Putamen (tissue), 1 donor: Measurements from ENCODE around the gene HP.

Experiments
- DNase-seq: peaks from one replicate; pipeline ENCODE4 v3.0.0-alpha.2; 2016; ENCODE audit warnings: low spot score

HP gene

DNA sequence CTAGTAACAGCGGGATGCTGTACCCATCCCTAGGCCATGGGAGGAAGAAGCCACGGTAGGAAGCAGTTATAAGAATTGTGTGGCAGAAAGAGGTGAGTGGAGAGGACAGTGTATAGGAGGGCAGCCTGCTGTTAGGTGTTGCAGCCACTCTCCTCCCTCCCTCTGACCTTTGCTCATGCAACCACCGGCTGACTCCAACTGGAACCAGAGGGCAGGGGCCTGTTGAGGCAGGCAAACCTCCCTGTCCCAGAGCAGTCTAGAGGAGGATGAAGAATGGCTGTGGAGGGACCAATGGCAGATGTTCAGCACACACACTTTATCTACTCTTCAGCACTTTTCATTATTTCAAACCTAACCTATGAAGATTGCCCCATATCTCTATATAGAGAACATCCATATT lies 36.9 kb downstream of the HP start:
- DNase-seq: no peak

DNA sequence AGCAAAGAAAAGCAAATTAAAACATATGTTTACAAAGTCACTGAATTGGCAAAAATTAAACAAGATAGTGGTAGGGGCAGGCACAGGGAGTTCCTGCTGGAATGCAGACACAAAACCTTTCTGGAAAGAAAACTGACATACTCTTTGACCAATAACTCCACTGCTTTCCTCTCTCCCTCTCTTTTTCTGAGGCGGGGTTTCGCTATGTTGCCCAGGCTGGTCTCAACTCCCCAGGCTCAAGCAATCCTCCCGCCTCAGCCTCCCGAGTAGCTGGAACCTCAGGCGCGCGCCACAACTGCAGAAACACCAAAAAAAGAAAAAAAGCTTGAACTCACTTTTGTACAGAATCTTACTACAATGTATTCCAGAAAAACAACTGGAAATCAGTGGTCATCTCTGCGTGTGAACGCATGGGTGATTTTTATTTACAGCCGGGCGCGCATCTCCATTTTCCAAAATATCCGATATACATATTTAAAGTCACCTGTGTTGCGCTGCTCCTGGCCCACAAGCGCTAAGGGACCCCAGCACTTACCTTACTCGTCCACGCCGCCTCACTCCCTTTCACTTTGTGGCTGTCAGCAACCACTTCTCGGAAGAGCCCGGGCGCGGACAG lies 38.6 kb downstream of the HP start:
- no peak for DNase-seq

DNA sequence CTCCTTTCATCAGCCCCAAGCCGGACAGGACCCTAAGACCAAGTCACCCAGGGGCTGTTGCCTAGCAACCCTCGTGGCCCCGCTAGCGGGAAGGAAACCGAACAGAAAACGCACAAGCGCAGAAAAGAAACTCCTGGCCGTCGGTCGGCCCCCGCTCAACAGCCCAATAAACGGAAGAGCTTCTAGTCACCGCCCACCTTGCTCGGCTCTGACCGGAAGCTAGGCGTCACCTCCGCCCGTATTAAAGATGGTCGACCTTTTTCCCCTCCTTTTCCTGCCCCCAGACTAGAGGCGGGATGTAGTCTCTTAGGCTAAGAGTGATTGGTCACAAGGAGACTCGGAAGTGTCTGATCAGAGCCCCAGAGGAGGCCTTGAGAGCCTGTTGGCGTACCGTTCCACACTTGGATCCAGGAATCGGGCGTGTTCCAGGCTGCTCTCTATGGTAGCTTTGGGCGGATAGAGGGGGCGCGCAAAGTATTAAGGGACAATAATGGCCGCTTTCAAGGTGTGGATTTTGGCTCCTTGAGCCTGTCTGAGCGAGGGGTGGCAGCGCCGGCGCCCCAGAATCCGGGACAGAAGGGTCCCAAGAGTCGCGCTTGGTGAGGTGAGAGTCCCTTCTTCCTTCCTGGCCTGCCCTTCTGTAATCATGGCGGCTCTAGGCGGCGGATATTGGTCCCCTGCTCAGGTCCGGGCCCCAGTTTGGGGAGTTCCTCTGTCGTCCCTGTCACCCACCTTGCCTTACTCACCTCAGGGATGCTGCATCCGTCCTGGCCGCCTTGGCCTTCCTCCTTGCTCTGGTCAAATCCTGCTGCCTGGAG lies 39.4 kb downstream of the HP start, which contains the start of the genes DHX38 and TXNL4B:
TSS of gene DHX38 (plus strand) at position 400 of the 818 bp plus-strand sequence. CDS start 2,311 bp downstream, outside the sequence.
TSS of gene TXNL4B (minus strand) at position 173 of the 818 bp plus-strand sequence. CDS start 2,871 bp downstream, outside the sequence.
- DNase-seq: peak; percentile 99

DNA sequence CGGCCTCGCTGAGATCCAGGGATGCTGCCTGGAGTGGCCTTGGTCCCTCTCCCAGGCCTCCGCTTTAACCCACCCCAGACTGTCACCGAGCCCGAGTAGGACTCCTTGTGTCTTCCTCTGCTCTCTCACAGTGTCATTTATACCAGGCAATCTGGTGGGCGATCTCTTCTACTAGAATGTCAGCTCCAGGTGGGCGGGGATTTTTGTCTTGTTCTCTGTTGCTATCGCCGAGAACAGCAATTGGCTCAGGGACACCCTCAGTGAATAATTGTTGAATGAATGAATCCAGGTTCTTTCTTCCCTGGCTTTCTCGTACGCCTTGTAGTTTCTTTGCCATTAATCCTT lies 39.9 kb downstream of the HP start:
- DNase-seq: peak; percentile 65

DNA sequence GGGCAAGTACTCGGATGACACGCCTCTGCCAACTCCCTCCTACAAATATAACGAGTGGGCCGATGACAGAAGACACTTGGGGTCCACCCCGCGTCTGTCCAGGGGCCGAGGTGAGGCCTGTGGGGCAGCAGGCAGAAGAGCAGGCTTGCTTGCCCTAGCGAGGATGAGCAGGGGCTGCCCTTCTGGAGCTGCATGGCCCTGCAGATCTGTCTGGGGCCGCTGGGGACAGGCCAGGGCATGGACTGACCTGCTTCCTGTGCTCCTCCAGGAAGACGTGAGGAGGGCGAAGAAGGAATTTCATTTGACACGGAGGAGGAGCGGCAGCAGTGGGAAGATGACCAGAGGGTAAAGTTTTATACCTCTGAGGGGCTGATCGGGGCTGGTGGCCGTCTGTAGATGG lies 44.6 kb downstream of the HP start:
- DNase-seq: no peak

DNA sequence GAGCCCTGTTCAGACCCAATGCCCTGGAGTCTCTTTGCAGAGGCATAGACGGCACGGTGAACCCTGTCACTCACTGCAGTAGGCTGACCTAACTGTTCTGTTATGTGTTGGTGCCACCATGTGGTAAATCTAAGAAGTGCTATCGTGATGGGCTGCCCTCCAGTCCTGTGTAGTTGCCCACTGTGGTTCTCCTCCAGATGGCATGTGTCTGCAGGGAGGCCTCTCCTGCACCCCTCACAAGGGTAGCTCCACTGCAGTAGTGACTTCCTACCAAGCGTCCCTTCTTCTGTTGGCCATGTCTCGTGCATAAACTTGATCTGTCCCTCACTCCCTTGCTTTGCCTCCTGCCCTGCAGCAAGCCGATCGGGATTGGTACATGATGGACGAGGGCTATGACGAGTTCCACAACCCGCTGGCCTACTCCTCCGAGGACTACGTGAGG lies 45.1 kb downstream of the HP start:
- DNase-seq: peak; percentile 19

DNA sequence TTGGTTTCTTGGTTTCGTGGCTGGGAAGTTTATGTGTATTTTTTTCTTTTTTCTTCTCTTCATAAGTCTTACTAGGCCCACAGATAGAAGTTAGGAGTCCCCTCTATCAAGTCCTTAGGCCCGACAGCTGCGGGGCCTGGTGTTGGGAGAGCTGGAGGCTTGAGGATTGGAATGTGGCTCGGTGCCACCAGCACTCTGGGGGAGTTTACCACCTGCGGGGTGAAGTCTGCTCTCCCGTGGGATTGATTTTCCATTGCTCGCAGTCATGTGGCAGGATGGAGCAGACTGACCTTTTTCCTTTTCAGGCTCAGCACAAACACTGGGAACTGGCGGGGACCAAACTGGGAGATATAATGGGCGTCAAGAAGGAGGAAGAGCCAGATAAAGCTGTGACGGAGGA lies 46.9 kb downstream of the HP start:
- no peak for DNase-seq

DNA sequence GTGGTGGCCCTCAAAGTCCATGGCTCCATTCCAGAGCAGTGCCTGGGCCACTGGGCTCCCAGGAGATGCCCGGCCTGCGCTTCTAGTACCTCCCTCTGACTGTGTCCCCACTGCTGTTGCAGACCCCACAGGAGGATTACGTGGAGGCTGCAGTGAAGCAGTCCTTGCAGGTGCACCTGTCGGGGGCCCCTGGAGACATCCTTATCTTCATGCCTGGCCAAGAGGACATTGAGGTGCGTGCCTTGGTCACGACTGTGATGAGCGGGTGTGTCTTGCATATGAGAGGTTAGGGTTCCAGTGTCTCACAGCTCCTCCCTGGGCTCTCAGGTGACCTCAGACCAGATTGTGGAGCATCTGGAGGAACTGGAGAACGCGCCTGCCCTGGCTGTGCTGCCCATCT lies 50.6 kb downstream of the HP start:
- DNase-seq: no peak

DNA sequence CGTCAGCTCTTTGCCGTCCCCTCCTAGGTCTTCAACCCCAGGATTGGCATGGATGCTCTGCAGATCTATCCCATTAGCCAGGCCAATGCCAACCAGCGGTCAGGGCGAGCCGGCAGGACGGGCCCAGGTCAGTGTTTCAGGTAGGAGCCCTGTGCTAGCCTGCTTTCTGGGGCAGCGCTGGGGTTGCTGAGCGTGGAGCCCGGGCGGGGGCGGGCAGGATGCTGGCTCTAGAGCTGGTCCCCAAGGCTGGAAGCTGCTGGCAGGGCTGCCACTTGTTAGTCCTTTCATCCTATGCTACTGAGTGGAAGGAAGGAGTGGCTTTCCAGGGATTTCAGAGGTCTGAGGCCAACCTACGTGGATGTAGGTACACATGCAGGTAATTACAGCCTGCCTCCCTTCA lies 51.7 kb downstream of the HP start:
- no peak for DNase-seq

DNA sequence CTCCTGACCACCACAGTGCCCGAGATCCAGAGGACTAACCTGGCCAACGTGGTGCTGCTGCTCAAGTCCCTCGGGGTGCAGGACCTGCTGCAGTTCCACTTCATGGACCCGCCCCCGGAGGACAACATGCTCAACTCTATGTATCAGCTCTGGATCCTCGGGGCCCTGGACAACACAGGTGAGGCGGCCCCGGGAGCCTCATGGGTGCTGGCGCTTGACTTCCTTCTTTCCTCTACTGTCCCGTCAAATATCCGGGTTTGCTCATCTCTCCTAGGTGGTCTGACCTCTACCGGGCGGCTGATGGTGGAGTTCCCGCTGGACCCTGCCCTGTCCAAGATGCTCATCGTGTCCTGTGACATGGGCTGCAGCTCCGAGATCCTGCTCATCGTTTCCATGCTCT lies 53.1 kb downstream of the HP start:
- DNase-seq: no peak

DNA sequence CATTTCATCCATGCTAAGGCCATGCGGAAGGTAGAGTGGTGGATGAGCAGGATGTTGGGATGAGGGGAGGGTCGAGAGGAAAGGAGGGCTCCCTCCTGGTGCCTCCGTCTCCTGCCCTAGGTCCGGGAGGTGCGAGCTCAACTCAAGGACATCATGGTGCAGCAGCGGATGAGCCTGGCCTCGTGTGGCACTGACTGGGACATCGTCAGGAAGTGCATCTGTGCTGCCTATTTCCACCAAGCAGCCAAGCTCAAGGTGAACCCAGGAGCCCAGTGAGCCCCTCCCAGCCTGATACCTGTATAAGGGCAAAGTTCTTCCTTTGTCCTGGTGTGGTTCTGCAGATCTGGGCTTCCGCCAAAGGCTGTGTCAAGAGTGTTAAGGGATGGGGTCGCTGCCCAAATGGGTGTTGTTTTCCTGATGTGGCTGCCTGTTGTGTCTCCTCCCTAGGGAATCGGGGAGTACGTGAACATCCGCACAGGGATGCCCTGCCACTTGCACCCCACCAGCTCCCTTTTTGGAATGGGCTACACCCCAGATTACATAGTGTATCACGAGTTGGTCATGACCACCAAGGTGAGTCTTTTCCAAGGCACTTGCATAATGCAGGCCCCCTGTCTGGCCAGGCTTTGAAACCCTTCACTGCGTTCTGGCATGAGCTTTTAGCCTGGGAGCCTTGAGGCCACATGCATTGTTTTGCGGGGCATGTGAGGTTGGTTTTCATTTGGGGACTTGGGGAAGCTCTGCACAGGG lies 54.2 kb downstream of the HP start:
- no peak for DNase-seq

DNA sequence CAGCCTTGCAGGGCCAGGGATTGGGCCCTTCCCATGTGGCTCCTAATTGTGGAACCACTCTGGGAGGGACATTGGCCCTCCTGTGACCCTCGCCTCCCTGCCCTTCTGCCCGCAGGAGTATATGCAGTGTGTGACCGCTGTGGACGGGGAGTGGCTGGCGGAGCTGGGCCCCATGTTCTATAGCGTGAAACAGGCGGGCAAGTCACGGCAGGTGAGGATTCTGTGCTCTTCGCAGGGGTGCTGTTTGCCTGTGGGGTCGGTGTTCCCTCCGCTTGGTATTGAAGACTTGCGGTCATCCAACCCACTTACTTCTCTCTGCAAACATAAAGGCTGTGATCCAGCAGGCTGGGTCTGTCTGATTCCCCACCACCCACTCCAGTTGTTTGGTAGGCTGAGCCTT lies 55.0 kb downstream of the HP start:
- no peak for DNase-seq

DNA sequence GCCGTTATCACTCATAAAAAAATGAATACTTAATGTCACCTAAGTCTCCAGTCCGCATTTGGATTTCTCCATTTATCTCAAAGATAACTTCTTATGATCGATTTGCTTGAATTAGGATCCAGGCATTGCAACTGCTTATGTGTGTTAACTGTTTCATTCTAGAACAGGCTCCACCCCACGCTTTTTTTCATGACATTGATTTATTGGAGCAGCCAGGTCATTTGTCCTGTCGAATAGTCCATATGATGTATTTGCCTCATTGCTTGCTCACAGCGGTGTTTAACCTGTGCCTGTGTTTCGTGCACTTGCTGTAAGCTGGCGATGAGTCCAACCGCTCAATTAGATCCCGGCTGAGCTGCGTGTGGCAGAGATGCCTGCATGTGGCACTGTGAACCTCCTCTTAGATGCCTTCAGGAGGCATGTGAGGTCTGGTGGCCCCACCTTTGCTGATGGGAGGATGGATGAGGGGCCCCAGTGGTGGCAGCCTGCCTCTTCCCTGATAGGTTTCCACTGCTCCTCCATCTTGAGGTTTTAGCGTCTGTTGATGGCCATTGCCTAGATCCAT lies 55.7 kb downstream of the HP start:
- DNase-seq: no peak
